ENCODE results near the gene ZNF236. TPM values are rescaled to one million over a fixed set of nuclear protein-coding genes. Genes with fewer than 3 reads are reported as not detected.

The ZNF236 gene
- polyA plus RNA-seq, 4 donors: 1.4 to 6.1 (median 2.3) TPM

GRCh38 chr18:76859474-76860339 is 37.4 kb downstream of the ZNF236 start:
- Histone ChIP-seq H3K4me3 (ENCODE audit: low read depth in 1 of 3, low read length in 3 of 3) (no peak overlapping the region), H3K9me3 (ENCODE audit: control insufficient read depth in 2 of 2, insufficient read depth in 1 of 2, low read depth in 1 of 2, low read length in 1 of 2) (peaks cover 0 to 4% of the 10 kb centered on the region in 2 donors), H3K27me3 (ENCODE audit: control insufficient read depth in 3 of 3, insufficient read depth in 3 of 3, low read length in 3 of 3) (no peaks in the 10 kb centered on the region), H3K4me1 (ENCODE audit: control insufficient read depth in 3 of 3, insufficient read depth in 2 of 3, low read depth in 1 of 3, low read length in 2 of 3) (no peaks in the 10 kb centered on the region), H3K27ac (ENCODE audit: low read depth in 1 of 3, low read length in 2 of 3) (no peak overlapping the region), H3K36me3 (ENCODE audit: control insufficient read depth in 3 of 3, insufficient read depth in 2 of 3, low read depth in 1 of 3, low read length in 3 of 3) (peaks cover 0 to 34% (median 10%) of the 10 kb centered on the region in 3 donors)
- DNase-seq: no peak
- 82 to 83% (median 83%) methylated on average over 14 of the region's 14 CpGs for WGBS, 3 donors
- FAIRE-seq: no peak

- H3K36me3 ChIP-seq (ENCODE audit: control insufficient read depth in 3 of 3, insufficient read depth in 2 of 3, low read depth in 1 of 3, low read length in 3 of 3): peaks cover 0 to 34% (median 10%) of the 10 kb centered on the region in 3 donors
- no peaks in the 10 kb centered on the region for H3K4me1 ChIP-seq (ENCODE audit: control insufficient read depth in 3 of 3, insufficient read depth in 2 of 3, low read depth in 1 of 3, low read length in 2 of 3)
- H3K4me3 ChIP-seq (ENCODE audit: low read depth in 1 of 3, low read length in 3 of 3): no peak overlapping the region
- FAIRE-seq (no peak), DNase-seq (no peak)
- H3K27ac ChIP-seq (ENCODE audit: low read depth in 1 of 3, low read length in 2 of 3): no peak overlapping the region
- 89 to 94% (median 92%) methylated on average over 6 of the region's 6 CpGs for WGBS, 3 donors
- H3K27me3 ChIP-seq (ENCODE audit: control insufficient read depth in 3 of 3, insufficient read depth in 3 of 3, low read length in 3 of 3): no peaks in the 10 kb centered on the region
- peaks cover 0 to 4% of the 10 kb centered on the region in 2 donors for H3K9me3 ChIP-seq (ENCODE audit: control insufficient read depth in 2 of 2, insufficient read depth in 1 of 2, low read depth in 1 of 2, low read length in 1 of 2)
These were observed 38.1 kb downstream of the ZNF236 start for GRCh38 chr18:76860411-76860810.

- no peaks in the 10 kb centered on the region for H3K4me1 ChIP-seq (ENCODE audit: control insufficient read depth in 3 of 3, insufficient read depth in 2 of 3, low read depth in 1 of 3, low read length in 2 of 3)
- DNase-seq: no peak
- no peak for FAIRE-seq
- H3K4me3 ChIP-seq (ENCODE audit: low read depth in 1 of 3, low read length in 3 of 3): no peak overlapping the region
- whole genome bisulfite sequencing, 3 donors: 84 to 87% (median 86%) methylated on average over 9 of the region's 9 CpGs
- H3K9me3 ChIP-seq (ENCODE audit: control insufficient read depth in 2 of 2, insufficient read depth in 1 of 2, low read depth in 1 of 2, low read length in 1 of 2): peaks cover 0 to 4% of the 10 kb centered on the region in 2 donors
- H3K27ac ChIP-seq (ENCODE audit: low read depth in 1 of 3, low read length in 2 of 3): no peak overlapping the region
- no peaks in the 10 kb centered on the region for H3K27me3 ChIP-seq (ENCODE audit: control insufficient read depth in 3 of 3, insufficient read depth in 3 of 3, low read length in 3 of 3)
- peaks cover 0 to 40% (median 9%) of the 10 kb centered on the region in 3 donors for H3K36me3 ChIP-seq (ENCODE audit: control insufficient read depth in 3 of 3, insufficient read depth in 2 of 3, low read depth in 1 of 3, low read length in 3 of 3)
These were observed 44.3 kb downstream of the ZNF236 start for GRCh38 chr18:76866666-76867065.

- H3K4me3 ChIP-seq (ENCODE audit: low read depth in 1 of 3, low read length in 3 of 3): no peak overlapping the region
- no peaks in the 10 kb centered on the region for H3K27me3 ChIP-seq (ENCODE audit: control insufficient read depth in 3 of 3, insufficient read depth in 3 of 3, low read length in 3 of 3)
- WGBS, 3 donors: 90 to 95% (median 94%) methylated on average over 6 of the region's 6 CpGs
- no peak for FAIRE-seq
- H3K36me3 ChIP-seq (ENCODE audit: control insufficient read depth in 3 of 3, insufficient read depth in 2 of 3, low read depth in 1 of 3, low read length in 3 of 3): peaks cover 0 to 33% (median 16%) of the 10 kb centered on the region in 3 donors
- no peaks in the 10 kb centered on the region for H3K4me1 ChIP-seq (ENCODE audit: control insufficient read depth in 3 of 3, insufficient read depth in 2 of 3, low read depth in 1 of 3, low read length in 2 of 3)
- no peaks in the 10 kb centered on the region for H3K9me3 ChIP-seq (ENCODE audit: control insufficient read depth in 2 of 2, insufficient read depth in 1 of 2, low read depth in 1 of 2, low read length in 1 of 2)
- H3K27ac ChIP-seq (ENCODE audit: low read depth in 1 of 3, low read length in 2 of 3): no peak overlapping the region
- no peak for DNase-seq
These were observed 51.0 kb downstream of the ZNF236 start for GRCh38 chr18:76873311-76873710.

- Histone ChIP-seq H3K9me3 (ENCODE audit: control insufficient read depth in 2 of 2, insufficient read depth in 1 of 2, low read depth in 1 of 2, low read length in 1 of 2) (no peaks in the 10 kb centered on the region), H3K27ac (ENCODE audit: low read depth in 1 of 3, low read length in 2 of 3) (no peak overlapping the region), H3K27me3 (ENCODE audit: control insufficient read depth in 3 of 3, insufficient read depth in 3 of 3, low read length in 3 of 3) (no peaks in the 10 kb centered on the region), H3K4me3 (ENCODE audit: low read depth in 1 of 3, low read length in 3 of 3) (no peak overlapping the region), H3K36me3 (ENCODE audit: control insufficient read depth in 3 of 3, insufficient read depth in 2 of 3, low read depth in 1 of 3, low read length in 3 of 3) (peaks cover 0 to 31% (median 16%) of the 10 kb centered on the region in 3 donors), H3K4me1 (ENCODE audit: control insufficient read depth in 3 of 3, insufficient read depth in 2 of 3, low read depth in 1 of 3, low read length in 2 of 3) (no peaks in the 10 kb centered on the region)
- FAIRE-seq (no peak), DNase-seq (no peak)
- 93 to 96% (median 96%) methylated on average over 17 of the region's 17 CpGs for WGBS, 3 donors
These were observed 51.4 kb downstream of the ZNF236 start for GRCh38 chr18:76873713-76874112.

- no peaks in the 10 kb centered on the region for H3K4me1 ChIP-seq (ENCODE audit: control insufficient read depth in 3 of 3, insufficient read depth in 2 of 3, low read depth in 1 of 3, low read length in 2 of 3)
- H3K27me3 ChIP-seq (ENCODE audit: control insufficient read depth in 3 of 3, insufficient read depth in 3 of 3, low read length in 3 of 3): no peaks in the 10 kb centered on the region
- WGBS, 3 donors: 89 to 90% (median 89%) methylated on average over 13 of the region's 13 CpGs
- no peak overlapping the region for H3K4me3 ChIP-seq (ENCODE audit: low read depth in 1 of 3, low read length in 3 of 3)
- no peak for FAIRE-seq
- H3K36me3 ChIP-seq (ENCODE audit: control insufficient read depth in 3 of 3, insufficient read depth in 2 of 3, low read depth in 1 of 3, low read length in 3 of 3): peaks cover 0 to 29% (median 16%) of the 10 kb centered on the region in 3 donors
- no peak overlapping the region for H3K27ac ChIP-seq (ENCODE audit: low read depth in 1 of 3, low read length in 2 of 3)
- no peak for DNase-seq
- no peaks in the 10 kb centered on the region for H3K9me3 ChIP-seq (ENCODE audit: control insufficient read depth in 2 of 2, insufficient read depth in 1 of 2, low read depth in 1 of 2, low read length in 1 of 2)
These were observed 52.5 kb downstream of the ZNF236 start for GRCh38 chr18:76874642-76875389.

- H3K36me3 ChIP-seq (ENCODE audit: control insufficient read depth in 3 of 3, insufficient read depth in 2 of 3, low read depth in 1 of 3, low read length in 3 of 3): peaks cover 0 to 31% (median 19%) of the 10 kb centered on the region in 3 donors
- H3K27ac ChIP-seq (ENCODE audit: low read depth in 1 of 3, low read length in 2 of 3): no peak overlapping the region
- H3K4me1 ChIP-seq (ENCODE audit: control insufficient read depth in 3 of 3, insufficient read depth in 2 of 3, low read depth in 1 of 3, low read length in 2 of 3): no peaks in the 10 kb centered on the region
- FAIRE-seq (no peak), DNase-seq (peak; percentile 57 to 75)
- H3K27me3 ChIP-seq (ENCODE audit: control insufficient read depth in 3 of 3, insufficient read depth in 3 of 3, low read length in 3 of 3): no peaks in the 10 kb centered on the region
- no peak overlapping the region for H3K4me3 ChIP-seq (ENCODE audit: low read depth in 1 of 3, low read length in 3 of 3)
- WGBS, 3 donors: 64 to 69% (median 68%) methylated on average over 14 of the region's 14 CpGs
- H3K9me3 ChIP-seq (ENCODE audit: control insufficient read depth in 2 of 2, insufficient read depth in 1 of 2, low read depth in 1 of 2, low read length in 1 of 2): no peaks in the 10 kb centered on the region
These were observed 53.3 kb downstream of the ZNF236 start for GRCh38 chr18:76875390-76876325.

- no peak for FAIRE-seq
- Histone ChIP-seq H3K9me3 (ENCODE audit: control insufficient read depth in 2 of 2, insufficient read depth in 1 of 2, low read depth in 1 of 2, low read length in 1 of 2) (no peaks in the 10 kb centered on the region), H3K27me3 (ENCODE audit: control insufficient read depth in 3 of 3, insufficient read depth in 3 of 3, low read length in 3 of 3) (no peaks in the 10 kb centered on the region), H3K4me1 (ENCODE audit: control insufficient read depth in 3 of 3, insufficient read depth in 2 of 3, low read depth in 1 of 3, low read length in 2 of 3) (no peaks in the 10 kb centered on the region), H3K27ac (ENCODE audit: low read depth in 1 of 3, low read length in 2 of 3) (no peak overlapping the region), H3K4me3 (ENCODE audit: low read depth in 1 of 3, low read length in 3 of 3) (no peak overlapping the region), H3K36me3 (ENCODE audit: control insufficient read depth in 3 of 3, insufficient read depth in 2 of 3, low read depth in 1 of 3, low read length in 3 of 3) (peaks cover 3 to 35% (median 27%) of the 10 kb centered on the region in 3 donors)
- 86 to 96% (median 88%) methylated on average over 5 of the region's 5 CpGs for whole genome bisulfite sequencing, 3 donors
- DNase-seq: no peak
These were observed 56.1 kb downstream of the ZNF236 start for GRCh38 chr18:76878426-76878825.

Data from small intestine (tissue), 7 donors.